PC-9 (cell line): ENCODE results near the gene LMAN1L. TPM values are rescaled to one million over a fixed set of nuclear protein-coding genes. Genes with fewer than 3 reads are reported as not detected.

Experiments
- BruUV-seq: library from RNA; stranded (reverse); fragments of 400-500 nt; replicated peaks from 2 replicates; lab custom pipeline; 2021; lab: Mats Ljungman, UMichigan
- CTCF ChIA-PET: fragments of 300-600 bp; sonication (Branson Sonifier 250); formaldehyde crosslinking; loops from one replicate; lab custom pipeline; 2022; ENCODE audit warnings: antibody characterized with exemption; lab: Charles Lee
- POLR2A ChIA-PET: fragments of 300-600 bp; sonication (Branson Sonifier 250); formaldehyde crosslinking; loops from one replicate; lab custom pipeline; 2022; ENCODE audit warnings: antibody characterized with exemption; ENCODE audit not compliant: unreplicated experiment; lab: Charles Lee
- DNase-seq, 2 experiments: peaks; one replicate each; pipeline versions ENCODE4 v3.0.0 to v3.0.0-alpha.2; 2015 to 2022; ENCODE audit warnings: mixed read lengths in 1 of 2
- H2AFZ ChIP-seq: fragments of 200-600 bp; sonication (generic); 2 replicates; pipeline ENCODE4 v1.8.1; 2017; ENCODE audit warnings: antibody characterized with exemption
- H3F3A ChIP-seq: fragments of 200-600 bp; sonication (generic); 2 replicates; pipeline ENCODE4 v1.8.1; 2017; ENCODE audit warnings: antibody characterized with exemption, mild to moderate bottlenecking, low read depth; ENCODE audit not compliant: insufficient read depth
- H3K27ac ChIP-seq: fragments of 200-600 bp; sonication (generic); 2 replicates; pipeline ENCODE4 v1.6.1; 2016; ENCODE audit warnings: mixed run types
- H3K27me3 ChIP-seq: fragments of 200-600 bp; sonication (generic); 2 replicates; pipeline ENCODE4 v1.6.1; 2016; ENCODE audit warnings: low read depth, mixed run types; ENCODE audit not compliant: insufficient read depth
- H3K36me3 ChIP-seq: fragments of 200-600 bp; sonication (generic); 2 replicates; pipeline ENCODE4 v1.6.1; 2016; ENCODE audit warnings: low read depth, mixed run types
- H3K4me1 ChIP-seq: fragments of 200-600 bp; sonication (generic); replicated peaks from 2 replicates; pipeline ENCODE4 v1.6.1; 2016; ENCODE audit warnings: mixed run types; ENCODE audit not compliant: insufficient read depth
- H3K4me2 ChIP-seq: fragments of 200-600 bp; sonication (generic); 2 replicates; pipeline ENCODE4 v1.6.1; 2017; ENCODE audit warnings: mixed run types
- H3K4me3 ChIP-seq: fragments of 200-600 bp; sonication (generic); 2 replicates; pipeline ENCODE4 v1.6.1; 2016; ENCODE audit warnings: mixed run types
- H3K79me2 ChIP-seq: fragments of 200-600 bp; sonication (generic); 2 replicates; pipeline ENCODE4 v1.6.1; 2017; ENCODE audit warnings: low read depth, mixed run types
- H3K9me2 ChIP-seq: fragments of 200-600 bp; sonication (generic); 2 replicates; pipeline ENCODE4 v1.8.1; 2017; ENCODE audit warnings: mild to moderate bottlenecking; ENCODE audit not compliant: insufficient read depth
- H3K9me3 ChIP-seq: fragments of 200-600 bp; sonication (generic); 2 replicates; pipeline ENCODE4 v1.8.1; 2016; ENCODE audit warnings: low read depth; ENCODE audit not compliant: insufficient read depth
- H4K20me1 ChIP-seq: fragments of 200-600 bp; sonication (generic); 2 replicates; pipeline ENCODE4 v1.8.1; 2017; ENCODE audit not compliant: insufficient read depth
- EZH2 ChIP-seq: fragments of 200-600 bp; sonication (generic); IDR thresholded peaks from 2 replicates; pipeline ENCODE4 v1.8.0; 2017; ENCODE audit warnings: antibody characterized with exemption, low read depth
- intact Hi-C: fragments of 100-400 bp; cut with micrococcal nuclease; formaldehyde crosslinking; loops from one replicate; pipeline ENCODE4 v1.10.0; 2022; ENCODE audit not compliant: unreplicated experiment
- total RNA-seq: library from RNA; stranded (reverse); gene quantifications from 2 replicates; pipeline ENCODE4 v1.2.3, GENCODE V29; 2021
- TF ChIP-seq, protein P1 (sequence below): fragments of 200-600 bp; sonication (generic); conservative IDR thresholded peaks from 2 replicates; pipeline ENCODE4 v1.6.1; 2017; ENCODE audit warnings: mixed run types, antibody characterized with exemption, mild to moderate bottlenecking, moderate library complexity

Gene LMAN1L
- total RNA-seq, 1 experiment from 2014 or later = not detected

DNA sequence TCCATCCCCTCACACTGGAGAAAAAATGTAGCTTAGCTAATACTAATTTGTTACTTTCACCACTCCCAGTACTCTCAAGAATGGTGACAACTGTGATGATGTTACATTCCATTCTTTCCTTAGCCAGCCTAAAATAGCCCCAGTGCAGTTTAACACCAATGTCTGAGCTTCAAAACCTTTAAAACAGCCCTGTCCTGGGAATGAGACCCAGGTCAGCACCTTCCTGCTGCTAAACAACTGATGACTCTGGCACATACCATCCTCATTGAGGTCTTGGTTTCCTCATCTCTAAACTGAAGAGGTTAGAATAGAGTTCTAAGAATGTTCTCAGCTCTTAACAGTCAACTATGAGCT is 56.7 kb downstream of the LMAN1L start:
- H3K9me2 ChIP-seq = no peaks in the 10 kb centered on the region
- TF ChIP-seq, protein P1, sequence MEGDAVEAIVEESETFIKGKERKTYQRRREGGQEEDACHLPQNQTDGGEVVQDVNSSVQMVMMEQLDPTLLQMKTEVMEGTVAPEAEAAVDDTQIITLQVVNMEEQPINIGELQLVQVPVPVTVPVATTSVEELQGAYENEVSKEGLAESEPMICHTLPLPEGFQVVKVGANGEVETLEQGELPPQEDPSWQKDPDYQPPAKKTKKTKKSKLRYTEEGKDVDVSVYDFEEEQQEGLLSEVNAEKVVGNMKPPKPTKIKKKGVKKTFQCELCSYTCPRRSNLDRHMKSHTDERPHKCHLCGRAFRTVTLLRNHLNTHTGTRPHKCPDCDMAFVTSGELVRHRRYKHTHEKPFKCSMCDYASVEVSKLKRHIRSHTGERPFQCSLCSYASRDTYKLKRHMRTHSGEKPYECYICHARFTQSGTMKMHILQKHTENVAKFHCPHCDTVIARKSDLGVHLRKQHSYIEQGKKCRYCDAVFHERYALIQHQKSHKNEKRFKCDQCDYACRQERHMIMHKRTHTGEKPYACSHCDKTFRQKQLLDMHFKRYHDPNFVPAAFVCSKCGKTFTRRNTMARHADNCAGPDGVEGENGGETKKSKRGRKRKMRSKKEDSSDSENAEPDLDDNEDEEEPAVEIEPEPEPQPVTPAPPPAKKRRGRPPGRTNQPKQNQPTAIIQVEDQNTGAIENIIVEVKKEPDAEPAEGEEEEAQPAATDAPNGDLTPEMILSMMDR = no peak
- TF ChIP-seq EZH2 = no peak
- intact Hi-C loops = no loop called here
- H3F3A ChIP-seq = peaks cover 36% of the 10 kb centered on the region; the same call in 1 of the 2 replicates
- no peak for DNase-seq
- ChIA-PET CTCF (interaction anchor here (0.6 to 1.1 kb wide), 2 partner anchors 10 to 31 kb away, joined by 3 to 4 read pairs; no protein-coding TSS in a partner anchor), POLR2A (interaction anchor here (0.7 kb wide), 1 partner anchor 460 kb away, joined by 5 read pairs; no protein-coding TSS in a partner anchor)
- no peak overlapping the region for H3K27ac ChIP-seq
- no TSS peak for BruUV-seq
- no peak overlapping the region for H2AFZ ChIP-seq
- H3K9me3 ChIP-seq = no peaks in the 10 kb centered on the region
- H3K4me3 ChIP-seq = no peak overlapping the region
- peaks cover 72% of the 10 kb centered on the region for H3K4me1 ChIP-seq
- peaks cover 74% of the 10 kb centered on the region for H3K79me2 ChIP-seq
- peaks cover 48% of the 10 kb centered on the region for H4K20me1 ChIP-seq
- no peaks in the 10 kb centered on the region for H3K36me3 ChIP-seq
- peak overlapping the region; percentile 85; the same call in 1 of the 2 replicates for H3K4me2 ChIP-seq
- no peaks in the 10 kb centered on the region for H3K27me3 ChIP-seq

DNA sequence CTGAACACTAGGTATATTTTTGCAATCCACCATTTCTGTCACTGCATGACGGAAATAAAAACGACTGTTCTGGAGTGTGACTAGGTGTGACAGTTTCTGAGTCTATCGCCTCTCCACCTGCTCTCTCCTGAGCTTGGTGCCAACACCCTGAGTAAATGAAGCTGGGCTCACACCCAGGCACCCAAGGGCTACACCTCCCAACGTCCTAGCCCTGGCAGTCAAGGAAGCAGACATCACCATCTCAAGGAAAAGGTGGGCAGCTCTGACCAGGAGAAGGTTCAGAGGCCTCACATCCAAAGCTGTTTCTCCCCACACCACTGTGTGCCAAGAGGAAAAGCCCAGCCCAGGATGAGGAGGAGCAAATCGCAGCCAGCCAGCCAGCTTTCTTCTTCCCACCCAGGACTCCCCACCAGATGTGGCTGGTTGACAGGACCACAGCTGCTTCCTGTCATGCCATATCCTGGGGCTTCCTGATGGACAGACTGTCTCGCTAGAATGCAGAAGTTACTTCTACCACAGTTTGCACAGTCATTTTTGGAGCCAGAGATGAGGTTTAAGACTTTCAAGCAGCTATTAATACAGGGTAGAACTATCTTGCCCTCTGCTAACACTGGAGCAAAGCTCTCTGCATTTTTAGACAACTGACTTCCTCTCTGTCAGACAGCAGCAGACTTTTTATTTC is 57.2 kb downstream of the LMAN1L start:
- H3K9me2 ChIP-seq = no peaks in the 10 kb centered on the region
- POLR2A ChIA-PET = interaction anchor here (0.7 kb wide), 1 partner anchor 461 kb away, joined by 5 read pairs; no protein-coding TSS in a partner anchor
- no peak overlapping the region for H3K4me3 ChIP-seq
- H3F3A ChIP-seq = peaks cover 36% of the 10 kb centered on the region; the same call in 1 of the 2 replicates
- H3K4me2 ChIP-seq = peak overlapping the region; percentile 85
- no peaks in the 10 kb centered on the region for H3K9me3 ChIP-seq
- no peaks in the 10 kb centered on the region for H3K36me3 ChIP-seq
- DNase-seq = no peak
- BruUV-seq = no TSS peak
- peaks cover 66% of the 10 kb centered on the region for H3K4me1 ChIP-seq
- peaks cover 48% of the 10 kb centered on the region for H4K20me1 ChIP-seq
- H3K79me2 ChIP-seq = peaks cover 69% of the 10 kb centered on the region
- no peak overlapping the region for H2AFZ ChIP-seq
- peak overlapping the region; percentile 21 for H3K27ac ChIP-seq
- CTCF ChIA-PET = interaction anchor here (0.6 to 1.1 kb wide), 3 partner anchors 10 to 91 kb away, joined by 3 to 4 read pairs (median 3); no protein-coding TSS in a partner anchor
- TF ChIP-seq, protein P1 = no peak
- no peak for TF ChIP-seq EZH2
- no peaks in the 10 kb centered on the region for H3K27me3 ChIP-seq
- intact Hi-C loops = no loop called here

DNA sequence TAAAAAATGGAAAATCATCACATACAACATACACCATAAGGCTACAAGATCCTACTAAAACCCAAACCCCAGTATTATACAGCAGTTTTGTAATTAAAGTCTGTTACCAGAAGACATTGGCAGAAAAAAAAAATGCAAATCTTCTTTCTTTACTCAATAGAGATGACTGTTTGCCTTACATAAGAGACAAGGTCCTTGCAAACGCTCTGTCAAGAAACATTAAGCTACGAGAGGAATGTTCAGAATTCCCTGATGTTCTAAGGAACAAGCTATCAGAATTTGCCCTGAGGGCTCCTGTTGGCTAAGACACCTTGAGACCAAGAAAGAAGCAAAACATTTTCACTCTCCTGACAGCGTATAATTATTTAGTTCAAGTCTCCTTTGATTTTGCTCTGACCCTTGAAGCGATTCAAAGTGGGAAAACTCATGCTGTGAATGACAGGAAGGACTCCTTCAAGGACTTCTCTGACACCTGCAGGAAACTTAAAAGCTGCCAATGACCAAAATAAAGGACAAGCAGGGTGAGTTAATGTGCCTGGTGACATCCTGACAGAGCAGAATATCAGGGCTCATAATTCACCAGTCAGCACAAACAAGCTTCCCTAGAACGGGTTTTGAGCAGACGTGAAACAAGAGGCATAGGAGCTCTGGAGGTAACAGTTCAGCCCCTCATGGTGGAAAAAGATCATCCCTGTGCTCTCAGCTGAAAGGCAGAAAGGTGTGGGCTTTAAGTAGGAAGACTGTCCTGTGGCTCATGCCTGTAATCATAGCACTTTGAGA is 58.0 kb downstream of the LMAN1L start:
- peaks cover 59% of the 10 kb centered on the region for H3K4me1 ChIP-seq
- H3K4me2 ChIP-seq = peak overlapping the region; percentile 85
- no peak overlapping the region for H3K4me3 ChIP-seq
- H3K27me3 ChIP-seq = no peaks in the 10 kb centered on the region
- TF ChIP-seq EZH2 = no peak
- TF ChIP-seq, protein P1 = no peak
- ChIA-PET CTCF (interaction anchor here (0.6 to 0.7 kb wide), 4 partner anchors 23 to 92 kb away, joined by 3 to 4 read pairs (median 3); no protein-coding TSS in a partner anchor), POLR2A (interaction anchor here (0.6 to 0.7 kb wide), 4 partner anchors 31 to 145 kb away, joined by 3 to 7 read pairs (median 4); partner anchors contain the start of gene FAM219B)
- H3K9me3 ChIP-seq = no peaks in the 10 kb centered on the region
- intact Hi-C loops = no loop called here
- no peaks in the 10 kb centered on the region for H3K9me2 ChIP-seq
- no peak overlapping the region for H2AFZ ChIP-seq
- H3K27ac ChIP-seq = peak overlapping the region; percentile 21
- peaks cover 63% of the 10 kb centered on the region for H3K79me2 ChIP-seq
- no peaks in the 10 kb centered on the region for H3K36me3 ChIP-seq
- peaks cover 33% of the 10 kb centered on the region; the same call in 1 of the 2 replicates for H3F3A ChIP-seq
- peaks cover 41% of the 10 kb centered on the region for H4K20me1 ChIP-seq
- peak in 1 of 2 experiments; percentile 91 for DNase-seq
- BruUV-seq = no TSS peak
